ENCODE measurements around the gene KCNMA1.

The KCNMA1 gene

DNA sequence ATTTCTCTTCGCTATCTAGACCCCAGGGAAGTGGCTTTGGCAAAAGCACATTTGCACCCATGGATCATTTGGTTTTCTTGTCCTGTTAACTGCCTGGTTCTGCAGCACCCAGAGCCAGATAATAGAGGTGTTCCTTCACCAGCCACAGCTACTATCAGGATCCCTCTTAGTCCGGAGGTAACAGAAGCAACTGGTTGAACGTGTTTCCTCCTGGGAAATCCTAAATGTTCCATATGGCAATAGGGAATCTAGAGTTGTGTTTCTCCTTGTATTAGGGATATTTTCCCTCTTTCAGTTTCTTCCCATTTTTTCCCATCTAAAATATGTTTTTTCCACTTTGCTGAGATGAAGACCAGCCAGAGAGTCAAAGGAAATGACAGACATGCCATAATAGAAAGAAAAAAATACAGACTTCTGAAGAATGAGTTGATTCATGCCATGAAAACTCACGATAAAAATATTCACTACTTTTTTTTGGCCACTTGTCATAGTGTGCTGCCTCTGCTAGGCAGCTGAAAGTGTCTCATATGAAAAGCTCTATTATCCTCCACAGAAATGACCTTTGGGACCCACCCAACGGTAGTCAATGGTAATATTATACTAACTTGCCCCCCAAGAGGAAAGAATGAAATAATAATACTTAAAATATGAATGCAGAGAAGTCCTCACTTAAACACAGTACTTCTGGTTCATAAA is 472.8 kb downstream of the KCNMA1 start:
- no peaks in the 10 kb centered on the region for H3K4me1 ChIP-seq (ENCODE audit: insufficient read depth, low read length)
- H3K36me3 ChIP-seq (ENCODE audit: insufficient read depth, low read length), result no peaks in the 10 kb centered on the region
- no peak overlapping the region for H3K9ac ChIP-seq (ENCODE audit: low read depth, low read length)
- no peaks in the 10 kb centered on the region for H3K9me3 ChIP-seq (ENCODE audit: control insufficient read depth, insufficient read depth, low read length)

DNA sequence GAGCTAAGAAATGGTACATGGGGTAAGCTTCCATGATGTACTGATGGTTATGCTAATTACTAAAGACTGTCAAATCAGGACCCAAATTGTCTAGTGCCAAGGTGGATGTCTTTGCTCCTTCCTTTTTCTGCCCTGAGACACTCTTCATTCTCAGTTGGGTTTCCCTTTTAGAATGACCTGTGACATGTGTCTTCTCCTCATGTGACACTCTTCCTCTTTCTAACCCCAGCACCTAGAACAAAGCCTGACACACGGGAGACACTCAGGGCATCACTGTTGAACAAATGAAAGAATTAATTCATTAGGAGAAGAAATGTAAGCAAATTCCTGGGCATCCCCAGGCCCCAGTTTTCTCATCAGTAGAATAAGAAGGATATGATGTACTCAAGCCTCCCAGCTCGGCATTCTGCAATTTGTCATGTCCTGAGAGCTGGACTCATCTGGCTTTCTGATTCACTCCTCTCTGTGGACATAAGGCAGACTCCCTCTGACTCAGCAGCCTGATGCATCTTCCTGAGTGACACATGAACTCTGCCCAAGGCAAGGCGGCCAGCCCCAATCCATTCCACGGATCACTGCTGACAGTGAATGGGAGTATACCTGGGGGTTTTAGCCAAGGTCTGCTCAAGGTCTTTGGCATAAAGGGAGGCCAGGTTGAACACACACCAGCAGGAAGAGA is 473.8 kb downstream of the KCNMA1 start:
- Histone ChIP-seq H3K36me3 (ENCODE audit: insufficient read depth, low read length) (no peaks in the 10 kb centered on the region), H3K9me3 (ENCODE audit: control insufficient read depth, insufficient read depth, low read length) (no peaks in the 10 kb centered on the region), H3K9ac (ENCODE audit: low read depth, low read length) (no peak overlapping the region), H3K4me1 (ENCODE audit: insufficient read depth, low read length) (no peaks in the 10 kb centered on the region)

DNA sequence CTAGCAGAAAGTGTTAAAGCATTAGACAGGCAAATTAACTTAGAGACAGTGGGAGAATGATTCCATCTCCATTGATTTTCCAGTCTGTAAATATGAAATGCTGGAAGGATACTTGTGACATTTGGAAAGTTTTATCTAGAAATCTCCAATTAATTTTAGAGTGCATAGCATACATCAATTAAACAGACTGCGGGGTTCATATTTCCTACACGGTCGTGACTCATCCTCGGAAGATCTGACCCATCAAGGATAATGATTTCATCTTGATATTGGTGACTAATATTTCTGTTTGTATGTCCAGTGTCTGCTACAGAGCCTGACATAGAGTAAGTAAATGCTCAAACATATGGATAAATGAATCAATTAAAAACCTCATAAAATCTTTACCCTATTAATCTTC is 474.9 kb downstream of the KCNMA1 start:
- no peaks in the 10 kb centered on the region for H3K4me1 ChIP-seq (ENCODE audit: insufficient read depth, low read length)
- no peaks in the 10 kb centered on the region for H3K9me3 ChIP-seq (ENCODE audit: control insufficient read depth, insufficient read depth, low read length)
- H3K36me3 ChIP-seq (ENCODE audit: insufficient read depth, low read length), result no peaks in the 10 kb centered on the region
- H3K9ac ChIP-seq (ENCODE audit: low read depth, low read length), result no peak overlapping the region

DNA sequence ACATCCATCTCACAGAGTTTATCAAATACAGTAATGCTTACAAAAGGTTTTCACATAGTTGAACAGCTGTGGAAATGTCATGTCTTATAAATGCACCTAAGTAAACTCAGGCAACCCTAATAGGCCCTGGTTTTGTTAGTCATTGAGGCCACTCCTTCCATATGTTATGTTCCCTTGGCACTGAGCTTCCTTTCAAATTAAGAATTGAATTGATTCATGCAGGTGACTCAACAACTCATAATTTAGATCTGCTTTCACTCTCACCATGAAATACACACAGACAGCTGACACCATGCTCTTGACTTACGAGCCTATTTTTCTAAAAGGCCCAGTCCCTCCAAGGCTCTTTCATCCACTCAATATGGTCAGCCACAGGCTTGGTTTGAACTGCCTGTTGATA is 476.9 kb downstream of the KCNMA1 start:
- no peaks in the 10 kb centered on the region for H3K36me3 ChIP-seq (ENCODE audit: insufficient read depth, low read length)
- H3K4me1 ChIP-seq (ENCODE audit: insufficient read depth, low read length), result no peaks in the 10 kb centered on the region
- no peaks in the 10 kb centered on the region for H3K9me3 ChIP-seq (ENCODE audit: control insufficient read depth, insufficient read depth, low read length)
- no peak overlapping the region for H3K9ac ChIP-seq (ENCODE audit: low read depth, low read length)

DNA sequence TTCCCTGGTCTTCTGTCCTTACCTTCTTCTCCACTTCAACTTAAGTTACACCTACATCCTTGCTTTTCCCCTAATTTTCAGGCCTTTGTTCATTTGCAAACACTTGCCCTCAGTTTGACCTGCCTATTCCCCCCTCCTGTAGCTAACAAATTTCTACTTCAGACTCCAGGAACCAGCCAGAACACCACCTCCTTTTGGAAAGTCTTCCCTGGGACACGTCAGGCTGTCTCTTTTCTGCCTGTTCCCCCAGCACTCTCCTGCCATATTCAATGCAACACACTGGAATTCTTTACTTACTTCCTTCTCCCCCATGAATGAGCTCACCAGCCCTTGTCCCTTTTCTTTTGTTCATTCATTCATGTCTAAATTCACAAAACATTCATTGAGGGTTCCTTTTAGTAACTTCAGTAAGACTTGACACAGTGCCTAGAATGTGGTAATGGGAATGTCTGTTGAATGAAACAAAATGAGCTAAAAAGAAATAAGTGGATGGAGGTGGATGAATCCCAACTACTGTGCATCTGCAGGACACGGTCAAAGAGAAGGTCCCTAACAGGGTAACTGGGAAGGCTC is 478.0 kb downstream of the KCNMA1 start:
- H3K9me3 ChIP-seq (ENCODE audit: control insufficient read depth, insufficient read depth, low read length), result no peaks in the 10 kb centered on the region
- H3K9ac ChIP-seq (ENCODE audit: low read depth, low read length), result no peak overlapping the region
- no peaks in the 10 kb centered on the region for H3K4me1 ChIP-seq (ENCODE audit: insufficient read depth, low read length)
- no peaks in the 10 kb centered on the region for H3K36me3 ChIP-seq (ENCODE audit: insufficient read depth, low read length)

DNA sequence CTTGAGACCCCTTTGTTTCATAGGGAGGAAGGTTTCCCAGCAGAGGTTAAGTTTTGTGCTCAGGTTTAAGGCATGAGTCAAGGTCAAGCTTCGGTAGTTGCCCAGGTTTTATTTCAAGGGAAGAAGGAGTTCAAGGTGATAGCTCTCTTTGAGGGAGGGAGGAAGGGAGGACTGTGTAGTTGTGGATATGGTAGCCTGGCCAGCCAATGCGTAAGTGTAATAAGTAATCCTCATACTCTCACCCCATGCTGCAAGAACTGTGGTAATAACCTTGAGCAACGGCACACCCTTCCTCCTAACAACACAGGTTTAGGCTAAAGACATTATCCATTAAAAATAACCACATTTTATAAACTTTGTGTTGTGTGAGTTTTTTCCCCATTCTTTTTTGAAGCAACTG is 478.9 kb downstream of the KCNMA1 start:
- Histone ChIP-seq H3K9ac (ENCODE audit: low read depth, low read length) (no peak overlapping the region), H3K9me3 (ENCODE audit: control insufficient read depth, insufficient read depth, low read length) (no peaks in the 10 kb centered on the region), H3K4me1 (ENCODE audit: insufficient read depth, low read length) (no peaks in the 10 kb centered on the region), H3K36me3 (ENCODE audit: insufficient read depth, low read length) (no peaks in the 10 kb centered on the region)

DNA sequence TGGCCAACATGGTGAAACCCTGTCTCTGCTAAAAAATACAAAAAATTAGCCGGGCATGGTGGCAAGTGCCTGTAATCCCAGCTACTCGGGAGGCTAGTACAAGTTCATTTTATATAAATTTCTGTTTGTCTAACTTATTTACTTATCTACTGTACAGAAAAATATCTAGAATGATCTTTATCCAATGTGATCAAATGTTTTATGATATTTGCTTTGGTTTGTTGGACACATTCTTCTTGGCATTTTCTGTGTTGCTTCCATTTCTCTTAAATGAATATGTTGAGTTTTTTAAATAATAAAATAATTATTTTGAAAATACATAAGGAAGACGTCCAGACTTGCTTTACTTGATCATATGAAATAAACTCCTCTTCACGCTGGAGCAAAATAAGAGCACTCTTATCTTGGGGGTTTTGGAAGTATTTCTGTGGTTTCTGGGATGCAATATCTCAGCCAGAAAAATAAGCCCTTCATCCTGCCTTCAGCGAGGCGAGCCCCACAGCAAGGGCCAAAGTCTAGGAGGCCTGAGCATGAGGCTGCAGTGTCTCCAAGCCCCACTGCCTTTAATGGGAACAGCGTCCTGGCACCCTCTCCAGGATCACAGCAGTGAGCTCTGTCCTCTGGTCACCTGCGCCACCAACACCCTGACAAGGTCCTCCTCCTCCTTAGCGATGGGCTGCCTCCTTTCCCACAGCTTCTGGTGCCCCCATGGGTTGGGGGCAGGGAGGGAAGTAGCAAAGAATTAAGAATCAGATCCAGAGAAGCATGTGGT is 480.2 kb downstream of the KCNMA1 start:
- Histone ChIP-seq H3K4me1 (ENCODE audit: insufficient read depth, low read length) (no peaks in the 10 kb centered on the region), H3K36me3 (ENCODE audit: insufficient read depth, low read length) (no peaks in the 10 kb centered on the region), H3K9ac (ENCODE audit: low read depth, low read length) (no peak overlapping the region), H3K9me3 (ENCODE audit: control insufficient read depth, insufficient read depth, low read length) (no peaks in the 10 kb centered on the region)

DNA sequence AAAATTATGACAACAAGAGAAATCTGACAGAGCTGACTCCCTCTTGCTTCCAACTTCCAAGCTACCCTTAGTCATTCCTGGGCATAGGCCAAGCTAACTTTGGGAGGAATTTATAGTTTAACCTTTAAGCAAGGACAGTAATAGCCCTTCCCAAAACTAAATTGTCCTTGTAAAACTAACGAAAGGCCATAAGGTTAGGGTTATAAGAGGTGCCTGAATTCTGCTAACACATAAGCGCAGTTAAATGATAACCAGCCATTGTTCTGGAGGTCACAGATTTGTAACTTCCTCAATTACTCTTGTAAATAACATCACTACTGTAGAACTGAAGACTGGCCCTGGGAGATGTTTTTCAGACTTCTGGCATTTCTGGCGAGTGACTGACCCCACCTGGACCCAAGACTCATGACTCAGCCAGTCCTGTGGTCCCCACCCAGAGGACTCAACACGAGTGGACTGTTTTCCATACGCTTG is 481.2 kb downstream of the KCNMA1 start:
- no peak overlapping the region for H3K9ac ChIP-seq (ENCODE audit: low read depth, low read length)
- H3K36me3 ChIP-seq (ENCODE audit: insufficient read depth, low read length), result no peaks in the 10 kb centered on the region
- H3K4me1 ChIP-seq (ENCODE audit: insufficient read depth, low read length), result peaks cover 8% of the 10 kb centered on the region
- no peaks in the 10 kb centered on the region for H3K9me3 ChIP-seq (ENCODE audit: control insufficient read depth, insufficient read depth, low read length)

DNA sequence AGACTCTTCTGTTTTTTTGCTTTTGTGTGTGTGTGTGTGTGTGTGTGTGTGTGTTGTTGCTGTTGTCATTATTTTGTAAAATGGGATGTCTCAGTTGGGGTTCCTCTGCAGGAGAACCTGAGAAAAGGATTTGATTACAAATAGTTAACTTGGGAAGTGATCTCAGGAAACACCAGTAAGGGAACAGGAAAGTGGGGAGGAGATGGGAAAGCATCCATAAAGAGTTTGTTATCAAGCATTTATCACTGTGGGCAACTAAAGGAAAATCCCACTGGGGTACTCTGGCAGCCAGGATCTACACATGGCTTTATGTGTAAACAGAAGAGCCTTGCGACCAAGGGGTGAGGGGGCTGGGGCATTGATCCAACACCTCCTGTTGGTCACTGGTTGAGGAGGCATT is 485.4 kb downstream of the KCNMA1 start:
- Histone ChIP-seq H3K36me3 (ENCODE audit: insufficient read depth, low read length) (no peaks in the 10 kb centered on the region), H3K9ac (ENCODE audit: low read depth, low read length) (no peak overlapping the region), H3K4me1 (ENCODE audit: insufficient read depth, low read length) (peaks cover 19% of the 10 kb centered on the region), H3K9me3 (ENCODE audit: control insufficient read depth, insufficient read depth, low read length) (no peaks in the 10 kb centered on the region)

GRCh38 chr10:77151408-77151807 is 486.2 kb downstream of the KCNMA1 start:
- H3K9ac ChIP-seq (ENCODE audit: low read depth, low read length), result no peak overlapping the region
- H3K9me3 ChIP-seq (ENCODE audit: control insufficient read depth, insufficient read depth, low read length), result no peaks in the 10 kb centered on the region
- no peaks in the 10 kb centered on the region for H3K36me3 ChIP-seq (ENCODE audit: insufficient read depth, low read length)
- peaks cover 19% of the 10 kb centered on the region for H3K4me1 ChIP-seq (ENCODE audit: insufficient read depth, low read length)

- no peaks in the 10 kb centered on the region for H3K36me3 ChIP-seq (ENCODE audit: insufficient read depth, low read length)
- peaks cover 19% of the 10 kb centered on the region for H3K4me1 ChIP-seq (ENCODE audit: insufficient read depth, low read length)
Observed at GRCh38 chr10:77149706-77150105, 487.9 kb downstream of the KCNMA1 start.

GRCh38 chr10:77149001-77149400 is 488.6 kb downstream of the KCNMA1 start:
- Histone ChIP-seq H3K4me1 (ENCODE audit: insufficient read depth, low read length) (peaks cover 19% of the 10 kb centered on the region), H3K36me3 (ENCODE audit: insufficient read depth, low read length) (no peaks in the 10 kb centered on the region), H3K9me3 (ENCODE audit: control insufficient read depth, insufficient read depth, low read length) (no peaks in the 10 kb centered on the region), H3K9ac (ENCODE audit: low read depth, low read length) (no peak overlapping the region)

More at GRCh38 chr10:77149706-77150105, 487.9 kb downstream of the KCNMA1 start:
- no peaks in the 10 kb centered on the region for H3K9me3 ChIP-seq (ENCODE audit: control insufficient read depth, insufficient read depth, low read length)
- H3K9ac ChIP-seq (ENCODE audit: low read depth, low read length), result no peak overlapping the region

- H3K9ac ChIP-seq (ENCODE audit: low read depth, low read length), result no peak overlapping the region
- H3K36me3 ChIP-seq (ENCODE audit: insufficient read depth, low read length), result no peaks in the 10 kb centered on the region
- peaks cover 19% of the 10 kb centered on the region for H3K4me1 ChIP-seq (ENCODE audit: insufficient read depth, low read length)
- H3K9me3 ChIP-seq (ENCODE audit: control insufficient read depth, insufficient read depth, low read length), result no peaks in the 10 kb centered on the region
Observed at GRCh38 chr10:77147871-77148270, 489.7 kb downstream of the KCNMA1 start.

- H3K36me3 ChIP-seq (ENCODE audit: insufficient read depth, low read length), result no peaks in the 10 kb centered on the region
- H3K9ac ChIP-seq (ENCODE audit: low read depth, low read length), result no peak overlapping the region
- peaks cover 16% of the 10 kb centered on the region for H3K4me1 ChIP-seq (ENCODE audit: insufficient read depth, low read length)
- no peaks in the 10 kb centered on the region for H3K9me3 ChIP-seq (ENCODE audit: control insufficient read depth, insufficient read depth, low read length)
Observed at GRCh38 chr10:77146712-77147336, 490.8 kb downstream of the KCNMA1 start.
